Osteoblast (primary cell): Measurements from ENCODE around the gene MXRA7. TPM values are rescaled to one million over a fixed set of nuclear protein-coding genes. Genes with fewer than 3 reads are reported as not detected.
"Not testable (repeated sequence)": the region's sequence is repeated elsewhere in the genome, so short reads cannot be mapped to it uniquely, and the experiment has no call there.

ENCODE experiments used
- DNase-seq: peaks from one replicate; pipeline ENCODE4 v3.0.0; 2011; ENCODE audit warnings: low spot score, mixed read lengths; ENCODE audit not compliant: insufficient read length; ENCODE audit errors: missing footprints
- H2AFZ ChIP-seq: 2 replicates; pipeline ENCODE4 v1.6.0; 2011; ENCODE audit warnings: mild to moderate bottlenecking, low read length
- H3K27ac ChIP-seq: 2 replicates; pipeline ENCODE4 v1.5.1; 2011; ENCODE audit warnings: mild to moderate bottlenecking, low read depth, low read length, moderate library complexity
- H3K27me3 ChIP-seq: 2 replicates; pipeline ENCODE4 v1.6.0; 2012; ENCODE audit warnings: mild to moderate bottlenecking, control low read depth, inconsistent platforms, low read length, moderate library complexity; ENCODE audit not compliant: insufficient read depth
- H3K36me3 ChIP-seq: 2 replicates; pipeline ENCODE4 v1.5.1; 2011; ENCODE audit warnings: mild to moderate bottlenecking, low read length, control low read depth, moderate library complexity; ENCODE audit not compliant: insufficient read depth
- H3K4me1 ChIP-seq: 2 replicates; pipeline ENCODE4 v1.5.1; 2011; ENCODE audit warnings: mild to moderate bottlenecking, low read length, control low read depth, moderate library complexity; ENCODE audit not compliant: insufficient read depth
- H3K4me2 ChIP-seq: 2 replicates; pipeline ENCODE4 v1.6.0; 2011; ENCODE audit warnings: mild to moderate bottlenecking, low read length; ENCODE audit not compliant: insufficient read depth
- H3K4me3 ChIP-seq: fragments of 200-600 bp; sonication (generic); 3 replicates; pipeline ENCODE4 v1.5.1; 2012; ENCODE audit warnings: mild to moderate bottlenecking, low read length, inconsistent platforms; ENCODE audit not compliant: insufficient read depth
- H3K79me2 ChIP-seq: 2 replicates; pipeline ENCODE4 v1.6.0; 2012; ENCODE audit warnings: mild to moderate bottlenecking, low read length, control low read depth, inconsistent platforms; ENCODE audit not compliant: insufficient read depth
- H3K9me3 ChIP-seq: 2 replicates; pipeline ENCODE4 v1.5.1; 2011; ENCODE audit warnings: low read depth, low read length, control low read depth
- H4K20me1 ChIP-seq: 2 replicates; pipeline ENCODE4 v1.6.0; 2012; ENCODE audit warnings: mild to moderate bottlenecking, low read length, control low read depth; ENCODE audit not compliant: insufficient read depth
- total RNA-seq: library from RNA; depleted of rRNA; stranded (reverse); fragments of >200 nt; gene quantifications from 2 replicates; pipeline ENCODE4 v1.2.3, GENCODE V29; 2012
- TF ChIP-seq, protein P1 (sequence below): IDR thresholded peaks from 2 replicates; pipeline ENCODE4 v1.5.1; 2011; ENCODE audit warnings: mild to moderate bottlenecking, low read depth, low read length, moderate library complexity; ENCODE audit errors: extremely low read depth

The MXRA7 gene
- total RNA-seq, 1 donor: 352 TPM

DNA sequence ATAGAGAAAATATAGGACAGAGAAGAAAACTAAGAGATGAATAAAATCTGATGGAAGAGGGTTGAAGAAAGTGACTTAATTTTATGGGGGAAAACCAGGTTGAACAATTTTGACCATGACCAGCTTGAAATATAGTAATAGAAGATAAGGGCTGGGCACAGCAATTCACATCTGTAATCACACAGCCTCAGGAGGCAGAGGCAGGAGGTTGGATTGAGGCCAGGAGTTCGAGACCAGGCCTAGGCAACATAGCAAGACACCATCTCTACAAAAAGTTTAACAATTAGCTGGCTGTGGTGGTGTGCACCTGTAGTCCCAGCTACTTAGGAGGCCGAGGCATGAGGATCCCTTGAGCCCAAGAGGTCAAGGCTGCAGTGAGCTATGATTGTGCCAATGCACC lies 8.7 kb downstream of the MXRA7 start:
- Histone ChIP-seq H4K20me1 (peaks cover 76% of the 10 kb centered on the region), H3K36me3 (peaks cover 10% of the 10 kb centered on the region)

DNA sequence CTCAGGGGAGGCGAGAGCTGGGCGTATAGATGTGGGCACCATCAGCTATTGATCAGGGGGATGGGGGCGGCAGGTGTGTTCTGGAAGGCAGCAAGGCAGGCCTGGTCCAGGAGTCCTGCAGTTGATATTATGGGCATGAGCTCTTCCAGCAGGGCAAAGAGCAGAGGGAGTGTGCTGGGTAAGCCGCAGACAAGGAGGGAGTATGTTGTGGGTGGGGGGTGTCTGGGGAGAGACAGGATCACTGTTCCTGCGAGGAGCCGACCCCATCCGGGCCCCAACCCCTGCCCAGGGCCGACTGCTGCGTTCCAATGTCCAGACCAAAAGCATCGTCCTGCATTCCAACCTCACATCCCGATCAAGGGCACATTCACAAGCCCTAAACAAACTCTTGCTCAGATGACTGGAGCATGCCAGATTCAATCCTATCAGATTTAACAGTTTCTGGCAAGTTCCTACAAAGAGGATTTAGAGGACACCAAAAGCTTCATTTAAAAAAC lies 9.2 kb downstream of the MXRA7 start:
- Histone ChIP-seq H3K4me2 (peak overlapping the region; percentile 65), H2AFZ (no peak overlapping the region), H3K27me3 (no peaks in the 10 kb centered on the region), H3K36me3 (peaks cover 6% of the 10 kb centered on the region), H4K20me1 (peaks cover 78% of the 10 kb centered on the region), H3K79me2 (peaks cover 97% of the 10 kb centered on the region), H3K4me3 (no peak overlapping the region), H3K27ac (peak overlapping the region; percentile 91), H3K4me1 (peaks cover 45% of the 10 kb centered on the region), H3K9me3 (no peaks in the 10 kb centered on the region)
- TF ChIP-seq, protein P1, sequence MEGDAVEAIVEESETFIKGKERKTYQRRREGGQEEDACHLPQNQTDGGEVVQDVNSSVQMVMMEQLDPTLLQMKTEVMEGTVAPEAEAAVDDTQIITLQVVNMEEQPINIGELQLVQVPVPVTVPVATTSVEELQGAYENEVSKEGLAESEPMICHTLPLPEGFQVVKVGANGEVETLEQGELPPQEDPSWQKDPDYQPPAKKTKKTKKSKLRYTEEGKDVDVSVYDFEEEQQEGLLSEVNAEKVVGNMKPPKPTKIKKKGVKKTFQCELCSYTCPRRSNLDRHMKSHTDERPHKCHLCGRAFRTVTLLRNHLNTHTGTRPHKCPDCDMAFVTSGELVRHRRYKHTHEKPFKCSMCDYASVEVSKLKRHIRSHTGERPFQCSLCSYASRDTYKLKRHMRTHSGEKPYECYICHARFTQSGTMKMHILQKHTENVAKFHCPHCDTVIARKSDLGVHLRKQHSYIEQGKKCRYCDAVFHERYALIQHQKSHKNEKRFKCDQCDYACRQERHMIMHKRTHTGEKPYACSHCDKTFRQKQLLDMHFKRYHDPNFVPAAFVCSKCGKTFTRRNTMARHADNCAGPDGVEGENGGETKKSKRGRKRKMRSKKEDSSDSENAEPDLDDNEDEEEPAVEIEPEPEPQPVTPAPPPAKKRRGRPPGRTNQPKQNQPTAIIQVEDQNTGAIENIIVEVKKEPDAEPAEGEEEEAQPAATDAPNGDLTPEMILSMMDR: no peak
- DNase-seq: peak; percentile 76

More for the DNA sequence above, 8.7 kb downstream of the MXRA7 start:
- Histone ChIP-seq H3K79me2 (peaks cover 97% of the 10 kb centered on the region), H3K9me3 (no peaks in the 10 kb centered on the region), H3K4me2 (no peak overlapping the region), H2AFZ (no peak overlapping the region), H3K27me3 (no peaks in the 10 kb centered on the region), H3K4me3 (no peak overlapping the region), H3K4me1 (peaks cover 41% of the 10 kb centered on the region), H3K27ac (peak overlapping the region; percentile 91)
- TF ChIP-seq, protein P1: no peak
- no peak for DNase-seq

DNA sequence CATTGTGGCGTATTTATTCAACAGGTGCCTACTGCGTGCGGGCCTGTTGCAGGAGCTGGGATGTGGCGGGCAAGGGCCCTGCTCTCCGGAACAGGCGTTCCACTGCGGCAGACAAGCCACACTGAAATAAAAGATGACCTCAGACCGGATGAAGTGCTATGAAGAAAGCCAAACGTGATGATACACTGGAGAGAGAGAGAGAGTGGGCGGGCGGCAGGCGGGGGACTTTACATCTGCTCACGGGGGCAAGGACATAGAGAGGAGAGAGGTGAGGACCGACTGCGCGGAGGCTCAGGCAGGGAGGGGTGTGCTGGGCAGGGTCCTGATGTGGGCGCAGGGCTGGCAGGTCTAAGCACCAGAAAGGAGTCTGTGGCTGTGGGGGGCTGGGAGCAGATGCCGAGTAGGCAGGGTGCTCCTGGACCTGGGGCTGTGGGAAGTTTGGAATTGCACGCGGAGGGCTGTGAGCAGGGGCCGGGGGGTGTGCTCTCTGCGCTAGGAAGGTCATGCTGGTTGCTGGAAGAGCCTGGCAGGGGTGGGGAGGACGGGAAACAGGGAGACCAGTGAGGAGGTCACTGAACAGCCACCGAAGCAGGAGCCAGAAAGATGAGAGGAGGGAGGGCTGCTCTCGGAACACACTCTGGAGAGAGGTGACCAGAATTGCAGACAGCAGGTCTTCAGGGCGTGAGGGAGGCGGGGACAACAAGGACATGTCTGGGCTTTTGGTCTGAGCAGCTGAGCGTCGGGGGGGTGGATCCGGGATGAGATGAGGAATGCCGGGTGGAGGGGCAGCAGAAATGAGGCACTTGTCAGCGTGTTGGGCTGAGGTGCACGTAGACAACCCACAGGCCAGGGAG lies 9.9 kb downstream of the MXRA7 start:
- peak overlapping the region; percentile 54 for H3K4me3 ChIP-seq
- peaks cover 5% of the 10 kb centered on the region for H3K36me3 ChIP-seq
- peak; percentile 98 for DNase-seq
- peaks cover 45% of the 10 kb centered on the region for H3K4me1 ChIP-seq
- H3K79me2 ChIP-seq: peaks cover 97% of the 10 kb centered on the region
- H2AFZ ChIP-seq: peak overlapping the region; percentile 66
- peak overlapping the region; percentile 65 for H3K4me2 ChIP-seq
- TF ChIP-seq, protein P1: no peak
- peak overlapping the region; percentile 91 for H3K27ac ChIP-seq
- H3K27me3 ChIP-seq: no peaks in the 10 kb centered on the region
- H3K9me3 ChIP-seq: no peaks in the 10 kb centered on the region
- peaks cover 78% of the 10 kb centered on the region for H4K20me1 ChIP-seq

DNA sequence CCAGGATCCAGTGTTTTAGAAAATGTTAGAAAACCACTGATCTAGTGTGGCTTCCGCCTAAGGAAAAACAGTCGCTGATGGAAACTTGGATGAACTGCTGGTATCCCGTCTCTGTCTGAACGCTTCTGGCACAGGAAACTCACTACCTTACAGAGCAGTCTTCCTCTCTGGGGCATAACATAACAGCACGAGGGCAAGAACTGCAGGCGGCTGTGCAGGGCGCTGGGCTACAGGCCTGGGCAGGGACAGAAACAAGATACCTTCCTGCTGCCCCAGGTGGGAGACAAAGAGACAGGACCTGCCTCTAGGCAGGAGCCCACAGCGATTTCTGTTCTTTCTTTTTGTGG lies 10.5 kb downstream of the MXRA7 start:
- Histone ChIP-seq H2AFZ (peak overlapping the region; percentile 66), H3K36me3 (peaks cover 4% of the 10 kb centered on the region), H3K4me1 (peaks cover 48% of the 10 kb centered on the region), H3K4me2 (peak overlapping the region; percentile 65), H3K27me3 (no peaks in the 10 kb centered on the region), H3K79me2 (peaks cover 97% of the 10 kb centered on the region), H3K4me3 (peak overlapping the region; percentile 48), H4K20me1 (peaks cover 78% of the 10 kb centered on the region), H3K27ac (peak overlapping the region; percentile 91), H3K9me3 (no peaks in the 10 kb centered on the region)
- TF ChIP-seq, protein P1: no peak
- DNase-seq: no peak

DNA sequence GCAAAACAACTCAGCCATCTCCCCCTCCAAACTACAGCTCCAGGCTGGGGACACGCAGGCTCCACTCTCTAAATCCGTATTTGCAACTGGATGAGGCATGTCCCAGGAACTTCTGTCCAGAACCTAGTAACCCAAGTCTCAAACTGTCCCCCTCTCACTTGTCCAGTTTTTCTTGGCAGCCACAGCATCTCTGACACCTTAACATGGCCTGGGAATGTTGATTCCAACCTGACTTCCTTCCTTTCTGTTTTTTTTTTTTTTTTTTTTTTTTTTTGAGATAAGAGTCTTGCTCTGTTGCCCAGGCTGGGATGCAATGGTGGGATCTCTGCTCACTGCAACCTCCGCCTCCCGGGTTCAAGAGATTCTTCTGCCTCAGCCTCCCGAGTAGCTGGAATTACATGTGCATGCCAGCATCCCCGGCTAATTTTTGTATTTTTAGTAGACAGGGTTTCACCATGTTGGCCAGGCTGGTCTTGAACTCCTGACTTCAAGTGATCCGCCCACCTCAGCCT lies 12.2 kb downstream of the MXRA7 start:
- peaks cover 74% of the 10 kb centered on the region for H4K20me1 ChIP-seq
- peak overlapping the region; percentile 91 for H3K27ac ChIP-seq

More for the DNA sequence above, 12.2 kb downstream of the MXRA7 start:
- H3K9me3 ChIP-seq, H3K27me3 ChIP-seq, DNase-seq, H3K36me3 ChIP-seq, H2AFZ ChIP-seq, H3K4me2 ChIP-seq, H3K4me3 ChIP-seq: not testable (repeated sequence)
- Histone ChIP-seq H3K4me1 (peaks cover 56% of the 10 kb centered on the region), H3K79me2 (peaks cover 100% of the 10 kb centered on the region)
